Ovary (tissue), 9 donors: ENCODE measurements around the gene OBP2B. TPM values are rescaled to one million over a fixed set of nuclear protein-coding genes. Genes with fewer than 3 reads are reported as not detected.
"Not testable (repeated sequence)": the region's sequence is repeated elsewhere in the genome, so short reads cannot be mapped to it uniquely, and the experiment has no call there.

Source experiments
- DNase-seq, 5 donors: peaks; one replicate each; pipeline ENCODE4 v3.0.0-alpha.2; 2019 to 2020
- H3K27ac ChIP-seq, 2 donors: fragments of 200-600 bp; one replicate each; pipeline versions ENCODE4 v1.5.1 to v1.8.0; 2019 to 2022
- H3K27me3 ChIP-seq: fragments of 200-600 bp; one replicate; pipeline ENCODE4 v1.8.0; 2022
- H3K36me3 ChIP-seq: fragments of 200-600 bp; sonication (generic); one replicate; pipeline ENCODE4 v1.5.1; 2019
- H3K4me1 ChIP-seq: one replicate; pipeline ENCODE4 v1.8.1; 2013; ENCODE audit warnings: mild to moderate bottlenecking, moderate library complexity; ENCODE audit not compliant: insufficient read depth
- H3K4me3 ChIP-seq: fragments of 200-600 bp; sonication (generic); one replicate; pipeline ENCODE4 v1.5.1; 2017
- H3K9me3 ChIP-seq, 2 donors: fragments of 200-600 bp in 1 of 2; sonication (generic) in 1 of 2; one replicate each; pipeline versions ENCODE4 v1.5.1 to v1.8.1; 2013 to 2019; ENCODE audit warnings: mild to moderate bottlenecking in 1 of 2, moderate library complexity in 1 of 2
- EP300 ChIP-seq: sonication (generic); formaldehyde crosslinking; IDR thresholded peaks from one replicate; pipeline ENCODE4 v1.6.1; 2017; ENCODE audit warnings: antibody characterized with exemption
- POLR2A ChIP-seq: fragments of 450-650 bp; IDR thresholded peaks from one replicate; pipeline ENCODE4 v1.6.1; 2017; ENCODE audit warnings: antibody characterized with exemption, mild to moderate bottlenecking, moderate library complexity
- WGBS, 3 donors: extraction: QIAGEN DNeasy Blood & Tissue Kit in 1 of 3; methylation state at CpG; one replicate each; pipeline versions ENCODE4 v1.1.5 to v1.1.7; 2013 to 2017; 5-methylcytosine and 5-hydroxymethylcytosine counted together
- intact Hi-C, 4 donors: fragments of 100-400 bp; cut with DNase I; formaldehyde crosslinking; loops; one replicate each; pipeline versions ENCODE4 v1.11.0 to v1.15.1; 2022 to 2023
- polyA plus RNA-seq, 2 donors: library from polyadenylated mRNA; stranded (reverse); fragments of 200-250 nt in 1 of 2; fragments of 350-450 nt in 1 of 2; fragmentation: Illumina TruSeq in 1 of 2; extraction: RNeasy Lipid Tissue Mini Kit (QIAGEN cat#74804) in 1 of 2; gene quantifications; one replicate each; pipeline ENCODE4 v1.2.3, GENCODE V29; 2013 to 2014
- total RNA-seq, 7 donors: library from RNA; depleted of rRNA in 2 of 7; stranded (reverse); fragments of >200 nt in 2 of 7; fragmentation: NEBNext Ultra II Directional in 3 of 7; extraction: Animal tissue kit (Norgen Biotek cat#: 25700) in 3 of 7; gene quantifications; one replicate each; pipeline versions ENCODE4 v1.1.0 to v1.2.4, GENCODE V29; 2016 to 2023
- TF ChIP-seq, protein P1 (sequence below), 3 donors: fragments of 450-650 bp in 2 of 3; fragments of 200-600 bp in 1 of 3; IDR thresholded peaks; one replicate each; pipeline versions ENCODE4 v1.5.1 to v1.8.0; 2016 to 2022; ENCODE audit warnings: antibody characterized with exemption in 3 of 3, mild to moderate bottlenecking in 1 of 3
- donor health status: DM: no; HTN: no; CAD: no; lungs with moderate emphysema.
- donor health status: DM: no; HTN: no; CAD: no.
- donor health status: Bipolar disorder and iron deficiency.
- donor health status: DM: yes; HTN: yes; CAD: no.
- donor health status: DM: no; HTN: no; CAD: no.
- donor health status: DM: yes; HTN: yes; CAD: no.

The OBP2B gene
- total and polyA plus RNA-seq, 9 donors = 0.33 to 5.3 (median 2.7) TPM; not detected in 5

DNA sequence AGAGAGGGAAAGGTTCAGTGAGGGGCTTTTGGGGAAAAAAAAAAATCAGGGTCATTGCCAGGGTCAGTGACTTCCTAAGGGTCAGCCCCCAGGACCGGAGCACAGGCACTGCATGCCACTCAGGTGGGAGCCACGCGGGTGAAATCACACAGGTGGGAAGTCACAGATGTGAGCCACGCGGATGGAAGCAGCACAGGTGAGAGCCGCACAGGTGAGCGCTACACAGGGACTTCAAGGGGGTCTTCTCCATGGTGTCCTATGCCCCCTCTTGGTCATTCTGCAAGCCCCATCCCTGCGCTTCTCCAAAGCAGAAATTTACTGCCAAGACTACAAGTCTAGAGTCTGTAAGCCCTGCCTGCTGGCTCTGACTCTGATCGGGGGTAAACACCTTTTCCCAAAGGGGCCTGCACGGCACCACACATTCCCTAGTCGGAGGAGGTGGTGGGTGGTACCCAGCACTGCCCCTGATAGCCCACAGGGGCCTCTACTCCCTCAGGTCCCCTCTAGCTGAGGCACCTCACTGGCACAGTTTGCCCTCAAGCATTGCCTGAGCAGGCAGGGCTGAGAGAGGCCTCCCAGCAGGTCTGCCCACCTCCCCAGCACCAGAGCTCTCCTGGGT lies 18.3 kb upstream of the OBP2B start:
- TF ChIP-seq EP300 (no peak), POLR2A (no peak)
- TF ChIP-seq, protein P1, sequence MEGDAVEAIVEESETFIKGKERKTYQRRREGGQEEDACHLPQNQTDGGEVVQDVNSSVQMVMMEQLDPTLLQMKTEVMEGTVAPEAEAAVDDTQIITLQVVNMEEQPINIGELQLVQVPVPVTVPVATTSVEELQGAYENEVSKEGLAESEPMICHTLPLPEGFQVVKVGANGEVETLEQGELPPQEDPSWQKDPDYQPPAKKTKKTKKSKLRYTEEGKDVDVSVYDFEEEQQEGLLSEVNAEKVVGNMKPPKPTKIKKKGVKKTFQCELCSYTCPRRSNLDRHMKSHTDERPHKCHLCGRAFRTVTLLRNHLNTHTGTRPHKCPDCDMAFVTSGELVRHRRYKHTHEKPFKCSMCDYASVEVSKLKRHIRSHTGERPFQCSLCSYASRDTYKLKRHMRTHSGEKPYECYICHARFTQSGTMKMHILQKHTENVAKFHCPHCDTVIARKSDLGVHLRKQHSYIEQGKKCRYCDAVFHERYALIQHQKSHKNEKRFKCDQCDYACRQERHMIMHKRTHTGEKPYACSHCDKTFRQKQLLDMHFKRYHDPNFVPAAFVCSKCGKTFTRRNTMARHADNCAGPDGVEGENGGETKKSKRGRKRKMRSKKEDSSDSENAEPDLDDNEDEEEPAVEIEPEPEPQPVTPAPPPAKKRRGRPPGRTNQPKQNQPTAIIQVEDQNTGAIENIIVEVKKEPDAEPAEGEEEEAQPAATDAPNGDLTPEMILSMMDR (IDR thresholded peaks at IDR 0.05) = no peak
- Histone ChIP-seq H3K27me3 (no peaks in the 10 kb centered on the region), H3K9me3 (no peaks in the 10 kb centered on the region), H3K27ac (no peak overlapping the region), H3K4me3 (no peak overlapping the region), H3K36me3 (no peaks in the 10 kb centered on the region), H3K4me1 (no peaks in the 10 kb centered on the region)
- no peak for DNase-seq
- WGBS, 3 donors = 79 to 87% (median 85%) methylated on average over 11 of the region's 11 CpGs
- intact Hi-C loops = no loop called here

DNA sequence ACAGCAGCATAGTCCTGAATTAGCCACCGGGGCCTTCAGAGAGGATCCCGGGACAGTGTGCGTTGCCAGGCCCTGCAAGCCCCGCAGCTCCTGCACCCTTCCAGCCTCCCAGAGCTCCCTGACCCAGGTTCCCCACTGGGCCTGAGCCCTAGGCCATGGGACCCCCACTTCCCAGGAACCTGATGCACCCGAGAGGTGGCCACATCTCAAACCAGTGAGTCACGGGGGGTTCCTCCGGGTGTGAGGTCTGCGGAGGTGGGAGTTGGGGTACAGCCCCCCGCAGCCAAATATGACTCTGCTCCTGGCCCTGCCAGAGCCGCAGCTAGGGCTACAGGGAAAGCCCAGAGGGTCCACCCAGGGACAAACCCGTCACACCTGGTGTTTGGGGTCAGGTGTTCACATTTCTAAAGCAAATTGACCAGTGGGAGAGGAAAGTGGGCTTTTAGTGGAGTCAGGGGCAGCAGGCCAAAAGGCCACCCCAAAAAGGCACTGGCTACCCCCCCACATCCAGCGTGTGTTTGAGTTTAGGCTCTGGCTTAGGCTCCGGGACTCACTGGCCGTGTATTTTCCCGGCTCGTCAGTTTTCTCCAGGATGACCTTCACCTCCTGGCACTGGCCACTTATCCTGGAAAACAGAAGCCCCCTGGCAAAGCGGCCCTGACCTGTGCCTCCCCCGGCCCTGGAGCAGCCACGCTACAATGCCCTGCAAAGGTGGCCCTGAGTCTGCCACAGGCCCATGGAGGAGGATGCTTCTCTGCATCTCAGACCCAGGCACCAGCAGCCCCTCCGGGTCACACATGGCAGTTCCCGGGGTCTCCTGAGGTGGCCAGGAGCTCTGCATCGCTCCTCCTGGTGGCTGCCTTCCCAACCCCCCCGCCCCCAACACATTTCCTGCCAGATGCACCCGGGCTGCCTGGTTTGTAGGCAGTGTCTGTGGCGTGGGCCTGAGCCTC lies 17.4 kb upstream of the OBP2B start:
- Histone ChIP-seq H3K4me3 (no peak overlapping the region), H3K27ac (no peak overlapping the region), H3K9me3 (no peaks in the 10 kb centered on the region), H3K4me1 (no peaks in the 10 kb centered on the region), H3K36me3 (no peaks in the 10 kb centered on the region), H3K27me3 (no peaks in the 10 kb centered on the region)
- intact Hi-C loops = no loop called here
- TF ChIP-seq, protein P1 (IDR thresholded peaks at IDR 0.05) = no peak
- TF ChIP-seq EP300 (no peak), POLR2A (no peak)
- peak in 1 of 5 donors; percentile 25 for DNase-seq
- 55 to 65% (median 61%) methylated on average over 23 to 25 of the region's 25 CpGs for WGBS, 3 donors

DNA sequence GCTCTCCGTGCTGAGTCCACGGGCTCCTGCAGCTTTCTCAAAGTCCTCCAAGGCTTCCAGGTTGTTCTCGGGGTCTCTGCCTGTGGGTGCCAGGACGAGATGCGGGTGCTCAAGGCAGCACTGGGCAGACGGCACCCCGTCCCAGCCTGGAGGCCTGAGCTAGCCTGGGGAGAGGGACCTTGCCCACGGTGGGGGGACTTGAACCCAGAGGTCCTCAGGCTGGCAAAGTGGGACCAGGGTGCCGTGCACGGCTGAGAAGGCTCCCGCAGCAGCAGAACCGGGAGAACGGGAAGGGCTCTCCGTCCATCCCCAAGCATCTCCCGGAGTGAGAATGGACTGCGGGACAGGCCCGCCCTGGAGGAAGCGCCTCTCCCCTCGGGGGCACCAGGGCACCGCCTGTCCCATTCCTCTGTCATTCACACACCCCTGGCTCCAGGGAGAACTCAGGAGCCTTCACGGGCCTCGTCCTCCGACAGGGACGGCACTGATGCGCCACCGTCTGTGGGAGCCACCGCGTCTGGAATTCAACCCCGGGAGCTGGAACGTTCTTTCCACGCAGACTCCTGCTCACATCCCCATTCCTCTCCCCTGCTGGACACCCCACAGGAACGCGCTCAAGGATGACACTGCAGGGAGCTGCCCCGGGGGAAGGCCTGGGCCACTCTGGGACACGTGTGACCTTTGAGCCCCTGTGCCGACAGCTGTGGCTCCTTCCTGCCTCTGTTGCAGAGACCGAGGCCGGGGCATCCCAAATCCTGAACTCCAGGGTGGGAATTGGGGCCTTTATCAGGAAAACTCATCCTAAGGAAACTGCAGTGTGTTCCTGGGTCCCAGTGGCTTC lies 16.3 kb upstream of the OBP2B start:
- Histone ChIP-seq H3K4me1 (no peaks in the 10 kb centered on the region), H3K9me3 (no peaks in the 10 kb centered on the region), H3K27ac (no peak overlapping the region), H3K27me3 (no peaks in the 10 kb centered on the region), H3K4me3 (no peak overlapping the region), H3K36me3 (no peaks in the 10 kb centered on the region)
- TF ChIP-seq EP300 = no peak
- TF ChIP-seq, protein P1 (IDR thresholded peaks at IDR 0.05) = no peak
- no peak for TF ChIP-seq POLR2A
- intact Hi-C loops = no loop called here
- DNase-seq = peak in 1 of 5 donors; percentile 26
- 77 to 85% (median 80%) methylated on average over 37 to 38 of the region's 38 CpGs for WGBS, 3 donors

DNA sequence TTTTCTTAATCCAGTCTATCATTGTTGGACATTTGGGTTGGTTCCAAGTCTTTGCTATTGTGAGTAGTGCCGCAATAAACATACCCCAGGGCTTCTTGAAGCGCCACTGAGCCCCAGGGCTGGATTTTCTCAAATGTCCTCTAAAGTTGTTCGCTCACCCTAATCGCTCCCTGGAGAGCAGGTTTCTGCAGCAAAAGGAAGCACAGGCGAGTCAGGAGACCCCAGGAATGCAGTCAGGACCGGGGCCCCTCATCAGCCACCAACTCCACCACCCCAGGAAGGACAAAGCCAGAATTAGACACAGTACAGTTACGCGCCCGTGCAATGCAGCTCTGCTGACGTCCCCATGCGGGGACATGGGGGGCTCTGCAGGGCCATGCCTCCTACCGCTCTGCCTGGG lies 15.7 kb upstream of the OBP2B start:
- H3K9me3 ChIP-seq = no peaks in the 10 kb centered on the region
- H3K36me3 ChIP-seq = no peaks in the 10 kb centered on the region
- intact Hi-C loops = no loop called here
- no peaks in the 10 kb centered on the region for H3K4me1 ChIP-seq
- no peak overlapping the region for H3K27ac ChIP-seq
- TF ChIP-seq, protein P1 (IDR thresholded peaks at IDR 0.05) = no peak
- TF ChIP-seq POLR2A (no peak), EP300 (no peak)
- 93 to 96% (median 94%) methylated on average over 12 of the region's 12 CpGs for WGBS, 3 donors
- no peak overlapping the region for H3K4me3 ChIP-seq
- no peak for DNase-seq
- no peaks in the 10 kb centered on the region for H3K27me3 ChIP-seq

DNA sequence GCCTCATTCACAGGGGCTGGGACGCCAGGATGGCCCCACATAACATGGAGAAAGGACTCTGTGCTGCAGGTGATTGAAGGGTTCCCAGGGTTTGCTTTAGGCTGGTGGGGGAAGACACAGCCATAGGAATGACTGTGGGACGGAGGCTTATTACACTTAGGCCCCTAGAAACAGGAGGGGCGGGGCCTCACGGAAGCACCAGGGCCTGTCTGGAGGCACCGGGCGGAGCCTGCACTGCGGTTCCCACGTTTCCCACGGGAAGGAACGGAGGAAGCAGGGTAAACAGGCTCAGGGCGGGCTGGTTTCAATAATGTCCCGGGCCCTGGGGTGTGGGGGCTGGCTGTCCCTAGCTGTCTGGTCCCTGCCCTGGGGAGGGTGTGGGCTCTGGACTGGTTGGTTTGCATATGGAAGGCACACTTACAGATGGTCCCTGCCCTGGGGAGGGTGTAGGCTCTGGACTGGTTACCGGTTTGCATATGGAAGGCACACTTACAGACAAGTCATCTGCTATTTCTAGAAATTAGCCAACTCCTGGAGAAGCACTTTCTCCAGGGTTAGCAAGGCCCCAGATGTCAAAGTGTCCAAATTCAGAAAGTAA lies 14.2 kb upstream of the OBP2B start:
- peak in 1 of 5 donors; percentile 30 for DNase-seq
- H3K27me3 ChIP-seq, intact Hi-C loops: not testable (repeated sequence)

DNA sequence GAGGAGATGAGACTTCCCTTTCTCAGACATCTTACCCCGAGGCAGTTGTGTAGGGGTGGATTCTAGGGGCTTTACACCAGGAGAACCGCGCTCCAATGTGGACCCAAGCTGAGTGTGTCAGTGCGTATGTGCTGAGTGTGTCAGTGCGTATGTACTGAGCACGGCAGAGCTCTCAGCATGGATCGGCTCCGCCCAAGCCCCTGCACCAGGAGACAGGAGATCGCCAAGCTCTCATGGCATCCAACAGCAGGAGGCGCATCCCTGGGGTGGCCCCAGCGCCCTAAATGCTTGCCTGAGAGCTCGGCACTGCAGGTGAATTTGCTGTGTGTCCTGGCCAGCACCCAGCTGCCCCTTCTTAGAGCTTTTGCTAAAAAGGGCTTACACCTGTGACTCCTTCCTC lies 12.9 kb upstream of the OBP2B start:
- H3K4me1 ChIP-seq, H3K9me3 ChIP-seq, H3K4me3 ChIP-seq, H3K27me3 ChIP-seq, intact Hi-C loops, H3K27ac ChIP-seq, DNase-seq, H3K36me3 ChIP-seq: not testable (repeated sequence)
- 81 to 86% (median 84%) methylated on average over 11 to 12 of the region's 12 CpGs for whole genome bisulfite sequencing, 3 donors

More for the DNA sequence above, 14.2 kb upstream of the OBP2B start:
- WGBS, 3 donors = 52 to 60% (median 55%) methylated on average over 13 of the region's 13 CpGs
- H3K4me1 ChIP-seq, H3K4me3 ChIP-seq, H3K36me3 ChIP-seq, H3K9me3 ChIP-seq, H3K27ac ChIP-seq: not testable (repeated sequence)
